Stimulated activated CD8-positive, alpha-beta memory T cell treated with anti-CD3 and anti-CD28 coated beads, Interleukin-7, amount 100 ng/mL, for 1 hour (primary cell): ENCODE data around the gene APBA2.
"Not testable (repeated sequence)": the region's sequence is repeated elsewhere in the genome, so short reads cannot be mapped to it uniquely, and the experiment has no call there.

Experiments used
- DNase-seq, 2 donors: peaks; one replicate each; pipeline ENCODE4 v3.0.0-alpha.2; 2020; ENCODE audit warnings: low read depth in 2 of 2

Gene APBA2

DNA sequence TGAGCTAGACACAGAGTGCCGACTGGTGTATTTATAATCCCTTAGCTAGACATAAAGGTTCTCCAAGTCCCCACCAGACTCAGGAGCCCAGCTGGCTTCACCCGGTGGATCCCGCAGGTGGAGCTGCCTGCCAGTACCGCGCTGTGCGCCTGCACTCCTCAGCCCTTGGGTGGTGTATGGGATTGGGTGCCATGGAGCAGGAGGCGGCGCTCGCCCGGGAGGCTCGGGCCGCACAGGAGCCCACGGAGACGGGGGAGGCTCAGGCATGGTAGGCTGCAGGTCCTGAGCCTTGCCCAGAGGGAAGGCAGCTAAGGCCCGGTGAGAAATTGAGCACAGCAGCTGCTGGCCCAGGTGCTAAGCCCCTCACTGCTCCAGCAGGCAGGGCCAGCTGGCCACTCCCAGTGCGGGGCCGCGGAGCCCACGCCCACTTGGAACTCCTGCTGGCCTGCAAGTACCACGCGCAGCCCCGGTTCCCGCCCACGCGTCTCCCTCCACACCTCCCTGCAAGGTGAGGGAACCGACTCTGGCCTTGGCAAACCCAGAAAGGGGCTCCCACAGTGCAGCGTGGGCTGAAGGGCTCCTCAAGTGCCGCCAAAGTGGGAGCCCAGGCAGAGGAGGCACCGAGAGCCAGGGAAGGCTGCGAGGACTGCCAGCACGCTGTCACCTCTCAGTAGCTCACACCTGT lies 274.1 kb downstream of the APBA2 start:
- no peak for DNase-seq

DNA sequence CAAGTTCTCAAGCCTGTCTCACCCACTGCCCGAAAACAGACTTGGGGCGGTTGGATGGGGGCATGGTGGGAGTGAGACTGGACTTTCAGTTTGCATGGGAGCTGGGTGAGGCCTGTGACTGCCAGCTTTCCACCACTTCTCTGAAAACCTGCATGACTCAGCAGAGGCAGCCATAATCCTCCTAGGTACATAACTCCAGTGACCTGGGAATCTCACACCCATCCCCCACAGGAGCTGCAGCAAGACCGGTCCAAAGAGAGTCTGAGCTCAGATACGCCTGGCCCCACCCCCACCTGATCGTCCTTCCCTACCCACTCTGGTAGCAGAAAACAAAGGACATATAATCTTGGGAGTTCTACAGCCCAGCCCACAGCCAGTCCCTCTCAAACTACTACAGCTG lies 276.6 kb downstream of the APBA2 start:
- DNase-seq, result no peak

DNA sequence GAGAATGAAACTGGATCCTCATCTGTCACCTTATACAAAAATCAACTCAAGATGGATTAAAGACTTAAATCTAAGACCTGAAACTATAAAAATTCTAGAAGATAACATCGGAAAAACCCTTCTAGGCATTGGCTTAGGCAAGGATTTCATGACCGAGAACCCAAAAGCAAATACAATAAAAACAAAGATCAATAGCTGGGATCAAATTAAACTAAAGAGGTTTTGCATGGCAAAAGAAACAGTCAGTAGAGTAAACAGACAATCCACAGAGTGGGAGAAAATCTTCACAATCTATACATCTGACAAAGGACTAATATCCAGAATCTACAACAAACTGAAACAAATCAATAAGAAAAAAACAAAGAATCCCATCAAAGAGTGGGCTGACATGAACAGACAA lies 281.3 kb downstream of the APBA2 start:
- DNase-seq, result not testable (repeated sequence)
